NK-92 (cell line): Measurements from ENCODE around the gene RFLNA.
"Not testable (repeated sequence)": the region's sequence is repeated elsewhere in the genome, so short reads cannot be mapped to it uniquely, and the experiment has no call there.

Experiments
- DNase-seq: peaks from one replicate; lab custom pipeline; 2025; ENCODE audit not compliant: unreplicated experiment; lab: John Stamatoyannopoulos, UW

RFLNA gene

GRCh38 chr12:124282287-124282686 is 12.6 kb upstream of the RFLNA start:
- DNase-seq, result no peak

- no peak for DNase-seq
Measured at GRCh38 chr12:124283326-124283725, 11.6 kb upstream of the RFLNA start.

GRCh38 chr12:124284368-124284767 is 10.5 kb upstream of the RFLNA start:
- DNase-seq, result no peak

- DNase-seq, result no peak
Measured at GRCh38 chr12:124286414-124286813, 8.5 kb upstream of the RFLNA start.

GRCh38 chr12:124286971-124287370 is 7.9 kb upstream of the RFLNA start:
- DNase-seq, result no peak

GRCh38 chr12:124289634-124290600 is 5.0 kb upstream of the RFLNA start:
- DNase-seq, result no peak

- DNase-seq, result no peak
Measured at GRCh38 chr12:124292385-124292784, 2.5 kb upstream of the RFLNA start.

- no peak for DNase-seq
Measured at GRCh38 chr12:124293286-124294003, 1.4 kb upstream of the RFLNA start.

GRCh38 chr12:124295431-124296058 is 652 bp downstream of the RFLNA start:
- DNase-seq, result no peak

GRCh38 chr12:124296295-124296915 is 1.5 kb downstream of the RFLNA start:
- no peak for DNase-seq

- DNase-seq, result no peak
Measured at GRCh38 chr12:124296916-124297351, 2.0 kb downstream of the RFLNA start.

- DNase-seq, result no peak
Measured at GRCh38 chr12:124297389-124297788, 2.5 kb downstream of the RFLNA start.

- no peak for DNase-seq
Measured at GRCh38 chr12:124297856-124298255, 3.0 kb downstream of the RFLNA start.

GRCh38 chr12:124298685-124299410 is 4.0 kb downstream of the RFLNA start:
- DNase-seq, result no peak

- no peak for DNase-seq
Measured at GRCh38 chr12:124299628-124300388, 4.9 kb downstream of the RFLNA start.

GRCh38 chr12:124300657-124301056 is 5.8 kb downstream of the RFLNA start:
- DNase-seq, result not testable (repeated sequence)

GRCh38 chr12:124301084-124301654 is 6.3 kb downstream of the RFLNA start:
- DNase-seq, result no peak

GRCh38 chr12:124302241-124302806 is 7.4 kb downstream of the RFLNA start:
- no peak for DNase-seq
